Measurements from ENCODE around the gene RNASET2.
"Not testable (repeated sequence)": the region's sequence is repeated elsewhere in the genome, so short reads cannot be mapped to it uniquely, and the experiment has no call there.

RNASET2 gene

DNA sequence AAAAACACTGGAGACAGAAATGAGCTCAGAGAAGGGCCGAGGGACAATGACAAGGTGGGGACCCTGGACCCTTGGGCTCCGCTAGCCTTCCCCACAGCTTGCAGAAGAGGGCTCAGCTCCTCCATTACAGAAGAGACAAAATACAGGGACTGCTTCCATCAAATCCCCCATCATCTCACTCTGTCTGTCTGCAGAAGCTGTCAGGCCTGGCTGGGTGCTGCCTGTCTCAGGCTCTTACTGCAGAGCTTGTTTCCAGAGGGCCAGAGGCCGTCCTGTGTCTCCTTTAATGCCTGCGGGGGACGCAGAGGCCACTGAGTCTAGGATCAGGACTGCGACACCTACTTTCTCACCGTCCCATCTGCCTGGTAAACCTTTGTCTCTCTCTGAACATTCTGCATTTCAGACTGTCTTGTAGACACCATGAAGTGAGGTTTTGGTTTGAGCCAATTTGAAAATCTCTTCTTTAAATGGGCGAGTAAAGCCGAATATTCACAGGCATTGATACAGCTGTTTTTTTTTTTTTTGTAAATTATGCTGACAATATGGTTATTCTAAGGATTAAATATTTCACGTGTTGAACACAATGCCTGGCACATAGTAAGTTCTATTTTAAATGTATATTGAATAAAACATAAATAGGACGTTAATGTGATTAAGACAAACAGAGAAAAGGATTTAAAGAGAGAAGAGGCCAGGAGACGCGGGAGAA, 28.3 kb downstream of the RNASET2 start:
- no peak for DNase-seq (ENCODE audit: low read depth, low spot score)

DNA sequence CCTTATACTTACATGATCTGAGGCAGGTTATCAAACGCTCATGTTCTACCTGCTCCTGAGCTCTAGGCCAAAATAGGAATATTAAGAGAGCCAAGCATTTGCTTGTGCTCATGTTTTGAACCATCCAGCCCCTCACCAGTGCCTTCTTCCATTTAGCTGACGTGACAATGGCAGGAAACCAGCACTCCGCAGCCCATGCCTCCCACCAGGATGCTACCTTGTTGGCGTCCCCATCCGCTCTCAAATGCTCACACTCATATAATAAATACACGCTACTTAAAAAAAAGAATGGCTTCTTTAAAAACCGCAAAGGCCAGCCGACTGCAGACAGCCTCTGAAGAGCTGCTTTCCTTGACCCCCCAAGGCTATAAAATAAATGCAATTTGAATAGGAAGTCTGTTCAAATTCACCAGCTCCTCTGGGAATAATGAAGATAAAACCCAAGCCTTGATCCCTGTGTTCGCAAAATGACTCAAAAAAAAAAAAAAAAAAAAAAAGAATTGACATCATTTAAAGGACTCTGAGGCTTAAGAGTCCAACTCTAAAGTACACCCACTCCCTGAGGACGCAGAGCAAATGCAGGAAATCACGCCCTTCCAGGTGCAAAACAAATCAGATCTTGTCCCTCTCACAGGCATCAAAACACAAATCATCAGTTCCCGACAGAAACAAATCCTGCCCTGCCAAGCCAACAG, 29.0 kb downstream of the RNASET2 start:
- DNase-seq (ENCODE audit: low read depth, low spot score), result no peak

DNA sequence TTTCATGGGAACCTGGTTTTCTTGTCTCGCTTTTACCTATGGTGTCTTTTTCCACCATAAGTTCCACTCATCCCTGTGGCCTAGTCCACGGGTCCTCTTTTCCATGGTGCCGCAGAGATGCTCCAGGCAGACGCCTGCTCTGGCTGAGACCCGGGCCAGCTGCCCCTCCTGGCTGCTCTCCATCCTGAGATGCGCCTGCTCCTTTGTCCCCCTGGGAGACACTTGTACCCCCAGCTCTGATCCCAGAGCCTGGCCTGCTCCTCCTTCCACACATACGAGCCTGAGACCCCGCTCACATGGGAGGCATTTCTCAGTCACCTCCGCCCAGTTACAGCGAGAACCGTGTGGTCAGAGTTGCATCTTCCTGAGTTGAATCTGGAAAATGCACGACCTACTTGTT, 29.6 kb downstream of the RNASET2 start:
- no peak for DNase-seq (ENCODE audit: low read depth, low spot score)

DNA sequence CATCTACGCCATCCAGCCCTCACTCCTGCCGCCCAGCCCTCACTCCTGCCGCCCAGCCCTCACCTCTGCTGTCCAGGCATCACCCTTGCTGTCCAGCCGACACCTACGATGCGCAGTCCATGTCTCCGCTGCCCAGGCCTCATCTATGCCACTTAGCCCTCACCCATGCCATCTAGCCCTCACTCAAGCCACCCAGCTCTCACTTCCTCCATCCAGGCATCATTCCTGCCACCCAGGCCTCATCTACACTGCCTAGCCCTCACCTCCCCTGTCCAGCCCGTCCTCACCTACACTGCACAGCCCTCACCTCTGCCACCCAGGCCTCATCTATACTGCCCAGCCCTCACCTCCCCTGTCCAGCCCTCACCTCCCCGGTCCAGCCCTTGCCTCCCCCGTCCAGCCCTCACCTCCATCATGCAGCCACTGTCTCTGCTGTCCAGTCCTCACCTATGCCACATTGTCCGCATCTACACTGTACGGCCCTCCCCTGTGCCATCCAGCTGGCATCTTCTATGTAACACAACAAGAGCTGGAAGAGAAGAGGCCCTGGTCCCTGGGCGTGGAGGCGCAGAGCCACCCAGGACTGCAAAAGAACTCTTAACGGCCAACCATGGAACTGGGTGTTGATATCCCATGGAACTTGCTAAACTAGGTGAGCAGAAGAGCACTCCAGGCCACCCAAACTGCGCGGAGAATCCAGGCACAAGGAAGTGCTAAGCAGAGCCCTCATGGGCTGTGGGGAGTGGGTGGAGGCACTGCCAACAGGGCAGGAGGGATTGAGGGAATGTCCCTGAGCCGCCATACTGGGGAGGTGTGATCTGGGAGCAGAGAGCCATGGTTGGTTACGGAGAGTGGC, 31.0 kb downstream of the RNASET2 start:
- no peak for DNase-seq (ENCODE audit: low read depth, low spot score)

DNA sequence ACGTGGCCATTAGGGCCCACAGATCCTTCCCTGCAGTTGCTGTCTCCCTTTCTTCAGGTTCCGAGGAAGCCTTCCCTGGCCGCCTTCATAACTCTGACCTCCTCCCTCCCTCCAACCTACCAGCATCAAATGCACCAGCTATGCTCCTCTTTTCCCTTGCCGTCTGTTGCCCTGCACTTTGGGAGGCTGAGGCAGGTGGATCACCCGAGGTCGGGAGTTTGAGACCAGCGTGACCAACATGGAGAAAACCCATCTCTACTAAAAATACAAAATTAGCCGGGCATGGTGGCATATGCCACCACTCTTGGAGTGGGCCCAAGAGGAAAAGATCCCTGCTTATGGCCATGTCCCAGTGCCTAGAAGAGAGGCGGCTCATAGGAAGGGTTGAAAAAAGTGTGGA, 31.8 kb downstream of the RNASET2 start:
- no peak for DNase-seq (ENCODE audit: low read depth, low spot score)

DNA sequence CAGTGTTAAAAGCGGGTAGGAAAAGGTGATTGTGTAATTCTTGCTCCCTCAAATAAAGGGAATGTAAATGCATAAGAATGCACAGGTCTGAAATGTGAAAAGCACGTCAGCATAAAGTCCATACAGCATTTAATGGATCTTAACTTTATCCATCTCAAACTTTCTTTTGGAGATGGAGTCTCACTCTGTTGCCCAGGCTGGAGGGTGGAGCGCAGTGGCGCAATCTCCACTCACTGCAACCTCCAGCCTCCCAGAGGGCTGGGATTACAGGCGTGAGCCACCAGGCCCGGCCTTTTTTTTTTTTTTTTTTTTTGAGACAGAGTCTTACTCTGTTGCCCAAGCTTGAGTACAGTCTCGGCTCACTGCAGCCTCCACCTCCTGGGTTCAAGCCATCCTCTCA, 33.4 kb downstream of the RNASET2 start:
- DNase-seq (ENCODE audit: low read depth, low spot score), result no peak

DNA sequence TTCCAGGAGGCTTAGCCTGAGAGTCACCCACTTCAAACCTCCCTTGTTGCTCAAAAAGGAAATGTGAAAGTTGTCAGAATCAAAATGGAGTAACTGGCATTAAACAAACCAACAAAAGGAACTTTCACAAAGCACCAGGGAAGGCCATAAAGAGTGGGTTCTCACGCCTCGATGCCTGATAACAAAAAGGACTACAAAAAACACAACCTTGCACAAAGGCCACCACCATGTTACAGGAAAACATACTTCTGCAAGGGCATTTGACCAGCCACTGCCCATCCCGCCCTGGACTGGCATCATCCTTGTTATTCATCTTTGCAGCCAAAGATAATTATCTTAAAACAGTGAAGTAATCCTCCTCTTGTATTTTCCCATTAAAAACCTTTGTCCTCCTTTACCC, 34.8 kb downstream of the RNASET2 start:
- DNase-seq (ENCODE audit: low read depth, low spot score), result no peak

DNA sequence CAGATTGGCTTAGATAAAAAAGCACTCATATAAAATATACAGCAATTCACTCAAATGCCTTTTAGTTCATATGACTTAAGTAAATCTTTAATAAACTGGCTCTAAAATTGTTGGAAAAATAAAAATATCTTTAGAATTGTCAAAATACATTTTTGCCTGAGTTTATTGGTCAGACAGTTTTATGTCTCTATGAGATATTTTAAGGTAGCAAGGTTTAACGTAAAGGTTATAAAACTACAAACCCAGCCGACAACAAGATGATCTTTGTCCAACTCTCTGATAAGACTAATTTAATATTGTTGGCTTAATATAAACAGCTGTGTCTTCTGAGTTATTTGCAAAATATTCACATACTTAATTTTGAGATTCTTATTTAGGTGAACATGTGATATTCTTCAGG, 39.5 kb downstream of the RNASET2 start:
- DNase-seq (ENCODE audit: low read depth, low spot score), result no peak

DNA sequence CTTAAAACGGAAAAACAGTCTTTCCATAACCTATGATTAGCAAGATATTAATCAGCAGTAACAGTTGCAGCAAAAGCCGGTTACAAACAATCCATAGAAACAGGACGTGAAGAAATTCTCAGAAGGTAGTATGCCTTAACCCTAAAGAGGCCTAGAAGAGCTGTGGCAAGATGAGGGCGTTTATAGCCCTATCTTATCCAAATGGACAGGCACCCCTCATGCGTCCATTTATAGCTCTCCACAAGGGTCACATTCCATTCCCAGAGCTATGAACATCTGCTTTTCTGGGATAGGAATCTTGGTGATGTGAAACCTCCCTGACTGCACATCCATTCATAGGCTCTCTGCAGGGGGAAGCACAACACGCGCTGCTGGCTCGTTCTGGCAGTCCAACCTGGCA, 40.9 kb downstream of the RNASET2 start:
- DNase-seq (ENCODE audit: low read depth, low spot score), result not testable (repeated sequence)

DNA sequence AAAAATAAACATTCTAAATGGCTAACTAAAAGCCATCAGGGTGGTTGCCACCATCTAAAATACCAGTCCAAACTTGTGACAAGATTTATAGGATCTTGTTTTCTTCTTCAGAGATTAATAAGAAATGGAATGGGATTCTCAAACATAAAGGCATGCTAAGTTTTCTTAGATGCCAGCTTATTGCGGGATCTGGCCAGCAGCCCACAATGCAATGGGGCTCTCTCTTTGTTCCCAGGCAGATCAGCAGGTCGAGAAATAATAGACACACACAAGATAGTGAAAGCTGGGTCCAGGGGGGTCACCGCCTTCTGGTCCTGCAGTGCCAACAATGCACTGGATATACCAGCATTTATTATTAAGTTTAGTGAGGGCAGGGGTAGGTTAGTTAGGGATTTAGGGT, 41.4 kb downstream of the RNASET2 start:
- not testable (repeated sequence) for DNase-seq (ENCODE audit: low read depth, low spot score)

DNA sequence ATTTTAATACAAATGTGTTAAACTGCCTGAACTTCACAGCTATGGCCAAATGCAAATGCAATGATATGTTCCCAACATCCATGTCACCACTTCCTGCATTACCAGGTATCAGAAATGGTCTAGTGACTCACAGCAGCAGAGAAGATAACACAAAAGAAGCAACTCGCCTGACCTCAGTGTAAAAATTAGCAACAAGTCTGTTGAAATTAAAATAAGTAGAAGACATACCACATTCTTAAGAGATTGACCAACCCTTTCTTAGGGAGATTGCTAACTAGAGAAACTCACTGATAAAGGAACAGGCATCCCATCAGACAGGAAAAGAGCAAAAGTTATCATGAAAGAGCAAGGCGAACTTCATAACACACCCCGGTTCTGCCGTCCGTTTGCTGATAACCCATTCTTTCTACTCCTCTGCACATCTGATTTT, 45.1 kb downstream of the RNASET2 start:
- DNase-seq (ENCODE audit: low read depth, low spot score), result no peak

DNA sequence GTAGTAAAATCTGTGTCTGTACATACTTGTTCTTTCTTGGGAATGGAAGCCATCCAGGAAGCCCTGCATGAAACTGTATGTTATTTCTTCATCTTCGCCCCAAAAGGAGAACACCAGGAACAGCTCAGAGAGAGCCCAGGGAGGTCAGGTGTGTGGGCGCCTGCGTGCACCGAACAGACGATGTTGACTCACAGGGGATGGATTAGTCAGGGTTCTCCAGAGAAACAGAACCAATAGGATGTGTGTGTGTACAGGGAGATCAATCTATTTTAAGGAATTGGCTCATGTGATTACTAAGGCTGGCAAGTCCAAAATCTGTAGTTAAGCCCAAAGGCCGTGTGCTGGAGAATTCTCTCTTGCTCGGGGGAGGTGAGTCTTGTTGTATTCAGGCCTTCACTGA, 45.7 kb downstream of the RNASET2 start:
- DNase-seq (ENCODE audit: low read depth, low spot score), result no peak

DNA sequence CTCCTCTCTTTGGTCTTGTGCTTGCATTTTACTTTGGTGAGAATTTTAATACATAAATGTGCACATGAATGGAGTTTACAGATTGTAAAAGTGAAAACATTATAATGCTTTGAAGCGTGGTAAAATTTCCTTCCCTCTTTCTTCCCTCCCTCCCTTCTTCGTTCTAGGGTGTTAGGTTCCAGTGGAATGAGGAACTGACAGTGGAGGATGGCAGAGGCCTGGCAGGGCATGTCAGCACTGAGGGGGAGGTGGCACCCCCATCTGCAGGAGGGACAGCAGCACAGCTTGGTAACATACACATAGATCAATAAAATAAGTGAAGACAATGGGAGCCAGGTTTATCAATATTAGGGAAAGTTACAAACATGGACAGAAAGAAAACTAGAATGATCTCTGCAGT, 47.5 kb downstream of the RNASET2 start:
- DNase-seq (ENCODE audit: low read depth, low spot score), result no peak

DNA sequence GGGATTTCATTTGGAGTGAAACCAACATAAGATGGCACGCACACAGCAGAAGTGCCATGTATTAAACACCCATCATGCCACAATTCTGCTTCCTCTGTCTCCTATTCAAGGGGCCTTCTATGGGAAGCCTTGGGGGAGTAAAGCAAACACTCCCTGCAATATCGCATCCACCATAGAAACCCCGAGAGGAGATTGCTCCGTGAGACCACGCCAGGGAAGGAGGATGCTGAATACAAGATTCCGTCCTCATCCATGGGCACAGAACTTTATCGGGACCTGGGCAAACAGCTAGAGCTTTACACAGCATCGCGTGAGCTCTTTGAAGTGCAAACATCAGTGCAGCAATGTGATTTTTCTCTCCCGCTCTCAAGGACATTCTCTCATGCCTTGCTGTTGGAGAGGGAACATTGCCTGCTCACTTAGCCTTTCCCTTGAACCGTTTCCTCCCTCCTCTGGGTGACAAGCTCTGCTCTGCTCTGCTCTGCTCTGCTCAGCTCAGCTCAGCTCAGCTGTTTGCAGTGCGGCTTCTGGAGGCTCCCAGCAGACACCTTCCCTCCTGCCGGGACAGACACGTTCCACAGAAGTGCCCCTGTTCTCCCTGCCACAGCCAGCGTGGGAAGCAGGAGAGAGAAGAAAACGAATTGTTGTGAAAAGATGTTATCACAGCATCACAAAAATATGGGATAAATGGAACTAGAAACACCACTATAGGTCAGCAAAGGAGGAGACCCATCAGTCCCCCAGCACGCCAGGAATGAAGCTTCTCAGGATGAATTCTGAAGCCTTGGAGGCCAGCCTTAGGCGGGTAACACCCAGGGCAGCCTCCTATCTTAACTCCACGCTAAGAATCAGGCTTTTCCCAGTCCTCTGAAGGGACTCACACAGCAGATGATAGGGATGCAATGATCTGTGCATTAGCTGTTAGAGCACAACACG, 48.2 kb downstream of the RNASET2 start:
- no peak for DNase-seq (ENCODE audit: low read depth, low spot score)

DNA sequence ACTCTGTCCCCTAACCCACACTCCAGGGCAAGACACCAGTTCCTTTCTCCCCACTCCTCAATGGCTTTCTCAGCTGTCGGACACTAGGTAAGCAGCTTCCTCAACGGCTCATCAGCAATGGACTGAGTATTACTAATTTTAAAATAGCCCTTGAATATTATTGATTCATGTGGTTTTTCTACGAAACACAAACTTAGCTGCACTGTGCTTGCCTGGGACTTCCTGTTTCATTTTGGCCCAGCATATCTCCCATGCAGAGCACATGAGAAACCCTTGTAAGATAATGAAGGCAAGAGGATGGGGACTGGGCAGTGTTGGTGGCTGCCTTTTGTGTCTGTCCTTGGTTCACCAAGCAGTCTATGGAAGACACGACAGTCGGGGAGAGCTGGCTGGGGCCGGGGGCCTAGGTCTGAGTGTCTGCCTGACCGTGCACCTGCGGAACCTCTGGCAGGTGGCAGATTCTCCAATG, 48.9 kb downstream of the RNASET2 start:
- no peak for DNase-seq (ENCODE audit: low read depth, low spot score)

DNA sequence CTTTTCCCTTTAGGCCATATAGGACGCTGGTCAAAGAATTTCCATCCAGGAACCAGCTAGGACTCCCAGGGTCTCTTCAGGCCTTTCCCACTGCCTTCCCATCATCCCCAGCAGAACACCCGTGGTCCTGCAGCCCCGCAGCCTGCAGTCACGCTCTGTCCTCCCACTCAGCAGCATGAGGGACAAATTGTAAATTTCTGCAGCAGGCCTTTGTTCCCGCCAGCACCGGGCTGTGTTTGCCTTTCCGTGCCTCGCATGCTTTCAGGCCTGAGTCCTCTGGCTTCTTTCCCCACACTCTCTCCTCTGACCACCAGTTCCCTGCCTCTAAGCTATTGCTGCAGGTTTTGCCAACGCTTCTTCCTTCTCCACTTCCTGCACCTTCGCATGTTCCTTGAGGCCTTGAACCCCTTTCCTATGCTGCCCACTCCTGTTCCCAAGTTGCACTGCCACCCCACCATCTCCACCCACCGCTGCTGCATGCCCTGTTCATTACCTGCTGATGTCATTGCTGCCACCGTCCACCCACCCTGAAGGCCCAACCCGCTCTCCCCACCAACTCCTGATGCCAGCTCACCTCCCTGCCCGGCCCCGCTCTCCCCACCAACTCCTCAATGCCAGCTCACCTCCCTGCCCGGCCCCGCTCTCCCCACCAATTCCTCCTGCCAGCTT, 49.8 kb downstream of the RNASET2 start:
- DNase-seq (ENCODE audit: low read depth, low spot score), result no peak

DNA sequence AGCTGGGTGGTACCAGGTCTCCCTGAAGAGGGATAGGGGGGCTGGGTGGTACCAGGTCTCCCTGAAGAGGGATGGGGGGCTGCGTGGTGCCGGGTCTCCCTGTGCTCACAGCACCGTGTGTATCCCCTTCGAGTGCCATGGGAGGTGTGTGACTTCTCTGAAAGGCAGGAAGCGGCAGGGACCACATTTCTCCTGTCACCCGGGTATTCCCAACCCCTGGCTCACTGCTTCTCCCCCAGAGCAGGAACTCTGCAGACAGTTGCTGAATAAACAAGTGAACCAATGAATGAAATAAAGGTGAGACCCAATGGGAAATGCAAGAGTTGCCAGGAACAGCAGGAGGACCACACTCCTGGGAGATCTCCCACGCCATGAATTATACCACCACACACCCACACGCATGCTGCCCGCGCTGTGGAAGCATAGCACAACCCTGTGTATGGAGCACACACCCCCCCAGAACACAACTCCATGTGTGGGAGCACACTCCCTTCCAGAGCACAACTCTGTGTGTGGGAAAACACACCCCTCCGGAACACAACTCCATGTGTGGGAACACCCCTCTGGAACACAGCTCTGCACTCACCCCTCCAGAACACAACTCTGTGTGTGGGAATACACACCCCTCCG, 50.7 kb downstream of the RNASET2 start:
- no peak for DNase-seq (ENCODE audit: low read depth, low spot score)

DNA sequence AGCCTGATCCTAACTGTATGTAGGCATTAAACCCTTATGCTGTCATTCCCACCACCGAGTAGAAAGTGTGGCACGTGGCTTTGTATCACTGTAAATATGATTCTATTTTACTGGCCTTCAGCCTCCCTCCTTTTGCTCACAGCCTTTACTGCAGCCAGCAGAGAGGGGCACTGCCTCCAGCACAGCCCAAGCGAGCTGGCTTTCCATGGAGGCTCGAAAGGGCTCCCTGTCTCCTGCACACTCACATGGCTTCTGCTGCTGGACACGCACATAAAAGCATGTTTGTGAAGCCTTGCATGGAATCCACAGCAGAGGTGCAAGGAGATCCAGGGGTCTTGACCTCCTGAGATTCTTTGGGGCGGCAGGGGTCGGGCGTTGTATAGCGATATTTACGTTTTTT, 51.3 kb downstream of the RNASET2 start:
- DNase-seq (ENCODE audit: low read depth, low spot score), result no peak

DNA sequence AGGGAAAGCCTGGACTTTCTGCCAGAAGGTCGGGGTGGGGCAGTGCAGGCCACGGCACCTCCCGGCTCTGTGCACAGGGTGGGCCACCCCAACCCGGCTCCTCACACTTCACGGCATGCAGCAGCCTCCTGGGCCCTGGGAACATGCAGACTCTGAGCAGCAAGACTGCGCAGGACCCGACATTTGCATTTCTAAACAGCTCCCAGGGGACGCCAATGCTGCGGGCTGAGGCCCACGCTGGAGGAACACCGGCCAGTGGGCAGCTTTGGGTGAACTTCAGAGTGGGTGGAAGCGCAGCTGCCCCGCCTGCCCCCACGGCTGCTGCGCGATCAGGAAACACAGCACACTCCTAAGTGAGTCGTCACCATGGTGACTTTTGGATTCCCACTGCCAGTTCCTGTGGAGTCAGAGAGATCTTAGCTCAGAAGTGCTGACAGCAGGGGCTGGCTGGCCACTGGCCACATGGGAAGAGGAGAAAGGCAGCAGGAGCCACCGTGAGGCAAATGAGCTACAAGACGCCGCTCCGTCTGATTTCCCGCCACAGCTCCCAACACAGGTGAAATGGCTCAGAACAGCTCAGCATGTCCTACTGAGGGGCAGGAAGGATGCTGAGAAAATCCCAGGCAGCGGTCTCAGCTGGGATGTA, 52.1 kb downstream of the RNASET2 start:
- no peak for DNase-seq (ENCODE audit: low read depth, low spot score)

DNA sequence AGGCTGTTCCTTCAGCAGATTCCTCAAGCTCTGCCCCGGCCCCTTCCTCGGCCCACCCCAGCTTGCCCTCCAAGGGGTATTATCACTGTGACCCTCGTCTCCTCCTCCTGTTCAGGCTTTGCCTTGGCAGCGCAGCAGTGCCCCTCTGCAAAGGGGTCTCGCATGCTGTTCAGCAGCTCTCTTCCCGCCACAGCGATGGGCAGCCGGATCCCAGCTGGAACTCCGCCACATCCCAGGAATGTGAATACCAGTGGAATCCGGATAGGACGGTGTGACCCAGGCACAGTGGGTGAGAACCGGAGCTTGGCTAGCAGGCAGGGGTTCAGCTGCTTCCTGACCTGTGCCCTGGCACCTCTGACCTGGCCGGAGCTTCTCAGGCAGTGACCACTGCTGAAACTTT, 52.9 kb downstream of the RNASET2 start:
- DNase-seq (ENCODE audit: low read depth, low spot score), result no peak
